HS-5 (cell line): ENCODE measurements around the gene C4orf51.

Experiments
- DNase-seq: peaks from one replicate; pipeline ENCODE4 v3.0.0-alpha.2; 2012; ENCODE audit warnings: low read depth

Gene C4orf51

DNA sequence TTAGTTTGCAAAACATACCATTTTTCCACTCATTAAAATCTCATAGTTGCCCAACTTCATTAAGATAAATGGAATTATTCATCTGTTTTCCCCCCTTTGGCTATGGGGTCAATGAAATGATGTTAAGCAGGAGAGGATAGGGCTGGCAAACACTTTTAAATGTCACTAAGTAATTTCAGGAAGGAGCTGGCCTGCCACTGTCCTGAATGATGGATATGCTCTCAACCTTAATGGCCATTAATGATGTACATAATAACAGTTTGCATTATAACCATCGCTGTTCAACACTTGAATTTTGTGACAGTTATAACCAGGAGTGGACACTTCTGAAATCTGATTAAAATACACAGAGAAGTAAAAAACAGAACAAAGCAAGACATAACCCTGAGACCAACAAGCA is 77.2 kb downstream of the C4orf51 start:
- DNase-seq = no peak

DNA sequence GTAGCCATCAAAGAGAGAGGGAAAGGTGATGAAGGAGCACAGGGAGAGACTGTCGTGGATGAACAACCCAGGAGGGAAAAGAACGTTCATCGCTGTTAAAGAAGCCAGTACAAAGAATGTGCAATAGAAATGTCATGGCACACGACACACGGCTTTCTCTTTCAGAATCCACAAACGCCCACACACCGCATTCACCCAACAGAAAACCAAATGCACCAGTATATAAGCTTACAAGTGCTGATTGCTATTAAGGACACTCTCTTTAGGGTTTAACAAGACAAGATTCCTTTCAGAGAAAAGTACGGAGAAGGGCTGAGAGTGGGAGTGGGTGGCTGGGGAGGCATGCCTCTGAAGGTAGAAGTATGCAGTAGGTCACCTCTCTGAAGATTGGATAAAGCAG is 80.2 kb downstream of the C4orf51 start:
- no peak for DNase-seq

DNA sequence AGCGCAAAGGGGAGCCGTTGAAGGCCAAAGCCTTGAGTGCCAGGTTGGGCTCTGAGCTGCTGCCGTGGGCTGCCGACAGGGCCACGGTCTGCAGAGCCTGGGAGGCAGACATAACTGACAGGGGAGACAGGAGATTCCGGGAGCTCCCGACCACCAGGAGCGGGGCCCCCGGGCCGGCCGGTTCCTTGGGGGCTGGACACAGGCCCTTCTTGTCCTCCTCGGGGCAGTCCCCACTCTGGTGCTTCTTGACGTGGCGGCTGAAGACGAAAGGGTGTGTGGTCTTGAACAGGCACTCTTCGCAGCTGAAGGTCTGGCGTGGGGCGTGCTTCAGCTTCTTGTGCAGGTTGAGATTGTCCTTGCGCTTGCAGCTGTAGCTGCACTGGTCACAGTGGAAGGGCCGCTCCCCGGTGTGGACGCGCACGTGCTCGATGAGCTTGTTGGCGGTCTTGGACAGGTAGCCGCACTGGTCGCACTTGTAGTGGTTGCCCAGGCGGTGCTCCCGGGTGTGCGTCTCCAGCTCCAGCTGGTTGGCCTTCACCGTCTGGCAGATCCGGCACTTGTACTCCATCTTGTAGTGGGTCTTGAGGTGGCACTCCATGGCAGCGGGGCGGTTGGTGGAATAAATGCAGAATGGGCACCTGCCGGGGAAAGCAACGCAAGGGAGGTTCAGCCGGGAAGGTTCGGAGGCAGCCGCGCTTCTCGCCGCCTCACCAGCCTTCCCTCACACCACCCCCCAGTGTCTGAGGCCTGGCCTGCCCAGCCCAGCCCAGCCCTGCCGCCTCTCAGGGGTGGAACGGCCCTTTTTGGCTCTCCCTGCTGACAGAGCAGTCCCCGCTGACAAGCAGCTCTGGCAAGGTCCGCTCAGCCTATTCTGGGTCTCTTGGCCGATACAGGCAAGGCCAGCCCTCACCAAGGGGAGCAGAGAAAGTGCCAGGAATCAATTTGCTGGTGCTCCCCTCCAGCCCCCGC is 81.3 kb downstream of the C4orf51 start:
- DNase-seq = no peak

DNA sequence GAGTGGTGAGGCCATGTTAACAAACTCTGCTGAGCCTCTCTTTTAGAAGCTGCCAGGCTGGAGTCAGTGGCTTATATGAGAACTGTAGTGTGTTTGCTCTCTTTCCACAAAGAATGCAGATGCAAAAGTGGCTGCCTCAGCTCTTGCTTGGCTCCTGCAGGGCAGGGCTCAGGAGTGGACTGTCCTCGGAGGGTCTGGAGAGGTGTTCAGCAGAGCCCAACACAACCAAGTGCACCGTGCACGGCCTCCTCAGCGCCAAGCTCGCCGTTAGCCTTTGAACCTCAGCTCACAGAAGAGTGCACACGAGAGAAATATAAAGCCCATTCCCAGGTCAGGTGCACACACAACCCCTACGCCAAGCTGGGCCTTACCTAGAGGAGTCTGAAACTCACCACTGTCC is 82.8 kb downstream of the C4orf51 start:
- DNase-seq = no peak

DNA sequence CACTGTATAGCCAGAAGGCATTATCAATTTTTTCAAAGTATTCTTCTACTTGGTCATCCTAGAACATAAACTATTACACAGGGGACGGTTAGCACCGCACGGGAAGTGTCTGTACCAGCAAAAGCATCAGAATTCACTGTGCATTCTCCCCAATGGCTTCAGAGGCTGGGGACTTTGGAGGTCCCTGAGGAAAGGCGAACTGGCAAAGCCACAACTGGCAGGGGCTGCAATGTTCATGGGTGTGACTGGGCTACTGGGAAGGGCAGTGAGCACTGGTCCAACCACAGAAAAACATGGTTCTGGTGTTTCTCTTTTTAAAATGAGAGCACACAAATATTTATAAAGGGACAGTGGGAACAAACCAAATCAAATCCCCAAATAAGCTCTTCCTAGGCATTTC is 83.5 kb downstream of the C4orf51 start:
- DNase-seq = no peak

DNA sequence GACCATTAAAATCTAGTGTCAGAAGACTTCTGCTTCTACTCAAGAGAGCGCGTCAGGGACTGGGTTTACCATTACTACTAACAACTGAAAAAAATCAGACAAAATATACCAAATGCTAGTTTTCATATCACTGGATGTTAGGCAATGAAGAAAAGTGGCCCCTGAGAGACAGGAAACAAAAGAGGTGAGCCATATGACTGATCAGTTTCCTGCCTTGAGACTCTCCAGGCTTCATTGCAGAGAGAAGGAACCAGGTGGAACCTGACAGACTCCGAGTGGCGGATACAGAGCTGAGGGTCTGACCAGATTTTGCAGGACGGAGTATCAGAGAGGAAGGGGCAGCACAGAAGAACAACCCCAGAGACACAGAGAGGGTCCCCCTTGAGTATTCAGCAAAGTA is 86.3 kb downstream of the C4orf51 start:
- DNase-seq = no peak

DNA sequence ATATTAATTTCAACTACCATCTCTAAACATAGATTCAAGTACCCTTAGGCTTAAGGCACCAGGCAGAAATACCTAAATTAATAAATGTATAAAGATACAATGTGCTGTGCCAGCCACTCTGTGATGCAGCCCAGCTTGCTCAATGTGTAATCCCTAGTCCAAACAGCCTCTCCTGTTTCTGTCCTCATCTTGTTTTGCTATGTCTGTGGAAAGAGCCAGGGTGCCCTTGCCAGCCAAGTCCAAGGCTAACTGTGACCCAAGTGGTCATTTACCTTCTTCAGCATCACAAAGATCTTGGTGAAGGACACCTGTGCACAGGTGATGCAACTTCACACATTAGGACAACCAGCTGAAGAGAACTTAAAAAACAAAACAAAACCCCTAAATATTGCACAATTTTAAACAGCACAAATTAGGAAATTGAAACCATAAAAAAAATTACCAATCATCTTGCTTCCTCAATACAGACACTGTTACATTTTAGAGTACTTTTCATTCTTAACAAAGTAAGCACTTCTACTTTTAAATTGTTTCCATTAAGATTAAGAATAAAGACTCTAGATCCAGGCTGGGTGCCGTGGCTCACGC is 89.6 kb downstream of the C4orf51 start:
- DNase-seq = no peak

DNA sequence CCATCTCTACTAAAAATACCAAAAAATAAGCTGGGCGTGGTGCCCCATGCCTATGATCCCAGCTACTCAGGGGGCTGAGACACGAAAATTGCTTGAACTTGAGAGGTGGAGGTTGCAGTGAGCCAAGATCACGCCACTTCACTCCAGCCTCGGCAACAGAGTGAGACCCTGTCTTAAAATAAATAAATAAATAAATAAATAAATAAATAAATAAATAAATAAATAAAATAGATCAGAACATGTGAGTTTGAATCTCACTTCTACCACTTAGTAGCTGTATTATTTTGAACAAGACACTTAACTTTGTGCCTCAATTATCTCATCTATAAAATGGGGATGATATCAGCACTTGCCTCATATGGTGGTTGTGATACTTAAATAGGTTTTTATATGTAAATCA is 90.2 kb downstream of the C4orf51 start:
- no peak for DNase-seq

DNA sequence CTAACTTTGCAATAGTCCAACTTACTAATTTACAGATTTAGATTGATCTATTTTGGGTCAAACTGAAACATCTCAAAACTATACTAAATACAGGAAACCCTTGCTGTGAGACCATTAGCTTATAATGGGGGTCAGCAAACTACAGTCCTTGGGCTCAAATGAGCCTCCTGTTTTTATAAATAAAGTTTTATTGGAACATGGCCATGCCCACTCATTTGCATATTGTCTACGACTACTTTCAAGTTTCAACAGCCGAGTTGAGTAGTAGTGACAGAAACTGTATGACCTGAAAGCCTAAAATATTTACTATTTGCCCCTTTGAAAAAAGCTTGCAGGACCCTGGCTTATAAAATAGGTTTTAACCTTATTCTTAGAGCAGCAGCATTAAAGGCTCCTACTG is 92.4 kb downstream of the C4orf51 start:
- no peak for DNase-seq

DNA sequence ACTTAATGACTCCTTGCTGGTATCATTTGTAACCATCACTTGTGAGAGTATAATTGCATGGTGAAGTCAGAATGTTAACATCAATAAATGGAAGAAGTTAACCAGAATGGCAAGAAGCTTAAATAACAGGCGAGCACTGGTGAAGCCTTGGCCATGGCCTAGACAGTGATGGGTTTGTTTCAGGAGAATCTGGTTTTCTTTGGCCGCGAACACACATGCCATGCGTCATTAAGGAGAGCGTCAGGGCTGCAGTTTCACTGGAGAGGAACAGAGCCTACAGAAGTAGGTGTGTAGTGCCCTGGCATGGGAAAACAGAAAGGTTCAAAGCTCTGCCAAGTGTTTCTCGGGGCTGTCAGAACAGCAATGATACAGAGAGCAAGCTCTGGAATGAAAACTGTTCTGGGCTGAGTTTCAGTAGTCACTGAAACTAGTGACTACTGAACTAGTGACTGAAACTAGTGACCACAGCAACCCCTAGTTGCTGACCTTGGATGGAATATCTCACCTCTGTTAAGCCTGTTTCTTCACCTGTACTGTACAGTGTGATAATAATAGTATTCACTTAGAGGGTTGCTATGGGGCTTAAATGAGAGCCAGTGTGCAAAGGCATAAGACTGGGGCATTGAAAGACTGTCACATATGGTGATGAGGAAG is 93.8 kb downstream of the C4orf51 start:
- no peak for DNase-seq

DNA sequence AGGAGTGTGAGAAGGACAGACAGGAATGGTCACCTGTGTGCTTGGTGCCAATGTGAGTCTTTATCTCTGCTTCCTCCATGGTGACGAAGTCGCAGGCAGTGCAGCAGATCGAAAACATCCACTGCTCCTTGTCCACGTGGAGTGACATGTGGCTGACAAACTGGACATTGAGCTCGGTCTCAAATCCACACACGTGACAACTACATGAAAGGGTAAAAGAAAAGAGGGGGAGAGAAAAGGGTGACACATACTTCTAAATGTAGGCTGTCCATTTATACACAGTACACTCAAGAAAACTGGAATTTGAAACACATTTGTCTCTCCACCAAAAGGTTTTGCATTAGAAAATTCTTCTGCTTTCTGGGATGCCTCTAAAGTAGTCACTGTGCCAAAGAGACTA is 94.5 kb downstream of the C4orf51 start:
- DNase-seq = no peak

DNA sequence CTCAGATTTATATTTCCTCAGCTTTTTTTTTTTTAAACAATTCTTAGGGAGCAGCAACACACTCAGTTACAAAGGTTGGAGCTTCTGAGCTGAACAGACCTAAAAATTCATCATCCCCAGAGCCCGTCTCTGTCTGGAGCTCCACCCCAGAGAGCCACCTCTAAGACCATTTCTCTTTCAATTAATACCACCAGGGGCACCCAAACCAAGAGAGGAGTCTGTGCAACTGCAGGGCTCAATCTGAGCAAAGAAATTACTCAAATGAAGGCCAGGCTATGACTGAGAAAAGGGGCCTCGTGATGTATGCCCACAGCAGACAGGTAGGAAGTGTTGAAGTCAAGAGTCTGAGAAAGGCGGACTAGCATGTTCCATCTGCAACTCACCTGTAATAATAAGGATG is 95.5 kb downstream of the C4orf51 start:
- DNase-seq = no peak

DNA sequence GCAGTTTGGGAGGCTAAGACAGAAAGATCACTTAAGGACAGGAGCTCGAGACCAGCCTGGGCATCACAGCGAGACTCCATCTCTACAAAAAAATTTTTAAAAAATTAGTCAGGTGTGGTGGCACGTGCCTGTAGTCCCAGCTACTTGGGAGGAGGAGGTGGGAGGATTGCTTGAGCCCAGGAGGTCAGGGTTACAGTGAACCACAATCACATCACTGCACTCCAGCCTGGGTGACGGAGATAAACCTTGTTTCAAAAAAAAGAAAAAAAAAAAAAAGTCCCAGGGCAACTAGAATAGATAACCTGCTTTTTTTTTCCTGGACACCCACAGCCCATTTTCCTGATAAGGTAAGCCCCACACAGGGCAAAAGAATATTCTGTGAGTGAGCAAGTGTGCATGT is 96.3 kb downstream of the C4orf51 start:
- no peak for DNase-seq

DNA sequence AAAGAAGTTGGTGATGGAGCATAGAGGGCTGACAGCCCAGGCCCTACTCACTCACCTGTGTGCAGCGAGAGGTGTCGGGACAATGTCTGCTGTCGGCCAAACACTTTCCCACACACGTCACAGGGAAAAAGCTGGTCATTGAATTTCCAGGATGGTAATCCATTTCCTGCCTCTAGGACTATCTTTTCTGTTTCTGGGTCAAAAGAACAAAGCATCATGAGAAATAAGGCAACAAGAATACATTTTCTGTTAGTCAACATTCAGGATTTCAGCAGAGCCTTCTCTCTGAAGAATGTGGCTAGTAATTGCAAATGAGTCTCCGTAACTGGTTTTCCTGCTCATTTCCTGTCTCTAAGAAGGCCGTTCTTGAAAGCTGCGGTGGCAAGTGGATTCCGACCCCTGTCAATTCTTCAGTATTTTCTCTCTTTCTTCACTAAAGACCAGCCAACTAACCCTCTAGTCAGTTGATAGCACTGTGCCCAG is 99.4 kb downstream of the C4orf51 start:
- peak; percentile 4 for DNase-seq

DNA sequence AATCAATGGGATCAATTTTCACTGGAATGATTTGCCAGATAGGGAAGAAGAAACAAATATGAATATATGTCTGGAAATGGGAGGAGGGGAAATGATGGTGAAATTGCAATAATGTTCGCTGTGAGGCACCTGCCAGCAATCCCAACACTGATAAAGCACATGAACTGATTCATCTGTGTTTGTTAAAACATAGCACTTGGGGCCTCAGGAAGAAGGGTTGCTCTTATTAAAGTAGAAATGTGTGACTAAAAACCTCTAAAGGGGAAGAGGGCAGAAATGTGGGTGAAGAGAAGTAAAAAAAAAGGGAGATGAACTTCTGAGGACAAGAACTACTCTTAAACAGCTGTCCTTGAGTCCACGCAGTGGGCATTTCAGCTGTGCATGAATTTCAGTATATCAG is 101.4 kb downstream of the C4orf51 start:
- no peak for DNase-seq
